Stimulated activated CD4-positive, alpha-beta T cell treated with anti-CD3 and anti-CD28 coated beads, Interleukin-2, amount 100 ng/mL, for 4 hours (primary cell): ENCODE results near the gene APBA2.
"Not testable (repeated sequence)": the region's sequence is repeated elsewhere in the genome, so short reads cannot be mapped to it uniquely, and the experiment has no call there.

Source experiments
- DNase-seq: peaks from one replicate; pipeline ENCODE4 v3.0.0-alpha.2; 2020; ENCODE audit warnings: low read depth

Gene APBA2

GRCh38 chr15:28998511-28998910 lies 112.7 kb downstream of the APBA2 start:
- DNase-seq: no peak

GRCh38 chr15:29003191-29003839 lies 117.5 kb downstream of the APBA2 start:
- no peak for DNase-seq

- no peak for DNase-seq
These were observed 118.1 kb downstream of the APBA2 start for GRCh38 chr15:29003840-29004233.

- no peak for DNase-seq
These were observed 120.2 kb downstream of the APBA2 start for GRCh38 chr15:29005931-29006330.

- DNase-seq: no peak
These were observed 123.1 kb downstream of the APBA2 start for GRCh38 chr15:29008846-29009245.

- no peak for DNase-seq
These were observed 126.3 kb downstream of the APBA2 start for GRCh38 chr15:29012097-29012496.

- DNase-seq: no peak
These were observed 128.7 kb downstream of the APBA2 start for GRCh38 chr15:29014493-29014892.

- DNase-seq: no peak
These were observed 130.7 kb downstream of the APBA2 start for GRCh38 chr15:29016518-29016917.

GRCh38 chr15:29018120-29018805 lies 132.5 kb downstream of the APBA2 start:
- DNase-seq: no peak

- DNase-seq: no peak
These were observed 133.5 kb downstream of the APBA2 start for GRCh38 chr15:29018995-29019976.

GRCh38 chr15:29021857-29022256 lies 136.1 kb downstream of the APBA2 start:
- no peak for DNase-seq

GRCh38 chr15:29024662-29025061 lies 138.9 kb downstream of the APBA2 start:
- DNase-seq: no peak

GRCh38 chr15:29025411-29025810 lies 139.6 kb downstream of the APBA2 start:
- not testable (repeated sequence) for DNase-seq

- not testable (repeated sequence) for DNase-seq
These were observed 142.4 kb downstream of the APBA2 start for GRCh38 chr15:29028158-29028557.

- DNase-seq: no peak
These were observed 143.9 kb downstream of the APBA2 start for GRCh38 chr15:29029651-29030195.

GRCh38 chr15:29031502-29032228 lies 145.9 kb downstream of the APBA2 start:
- DNase-seq: no peak

GRCh38 chr15:29032229-29032625 lies 146.5 kb downstream of the APBA2 start:
- no peak for DNase-seq

GRCh38 chr15:29032751-29033150 lies 147.0 kb downstream of the APBA2 start:
- DNase-seq: no peak

- no peak for DNase-seq
These were observed 148.4 kb downstream of the APBA2 start for GRCh38 chr15:29034151-29034550.

GRCh38 chr15:29034593-29035335 lies 149.0 kb downstream of the APBA2 start:
- no peak for DNase-seq
